ENCODE measurements around the gene CALY.

DNA sequence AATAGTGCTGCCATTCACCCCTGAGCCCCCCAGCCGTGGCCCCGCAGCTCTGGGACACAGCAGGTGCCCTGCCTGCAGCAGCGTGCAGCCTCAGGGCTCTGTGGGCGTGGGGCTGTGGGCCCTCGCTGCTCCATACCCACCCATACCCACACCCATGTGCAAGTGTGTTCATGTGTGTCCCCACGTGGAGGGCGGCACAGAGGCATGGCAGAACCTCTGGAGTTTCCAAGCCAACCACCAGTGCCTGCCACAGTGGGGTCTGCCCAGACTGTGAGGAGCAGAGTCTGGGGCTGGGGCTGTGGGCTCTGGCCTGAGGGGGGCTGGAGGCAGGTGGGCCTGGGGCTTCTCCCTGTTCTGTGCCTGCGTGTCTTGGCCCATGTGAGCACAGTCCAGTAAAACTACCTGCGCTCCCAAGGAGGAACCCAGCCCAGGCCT, 12.9 kb upstream of the CALY start:
- TF ChIP-seq, protein P1, sequence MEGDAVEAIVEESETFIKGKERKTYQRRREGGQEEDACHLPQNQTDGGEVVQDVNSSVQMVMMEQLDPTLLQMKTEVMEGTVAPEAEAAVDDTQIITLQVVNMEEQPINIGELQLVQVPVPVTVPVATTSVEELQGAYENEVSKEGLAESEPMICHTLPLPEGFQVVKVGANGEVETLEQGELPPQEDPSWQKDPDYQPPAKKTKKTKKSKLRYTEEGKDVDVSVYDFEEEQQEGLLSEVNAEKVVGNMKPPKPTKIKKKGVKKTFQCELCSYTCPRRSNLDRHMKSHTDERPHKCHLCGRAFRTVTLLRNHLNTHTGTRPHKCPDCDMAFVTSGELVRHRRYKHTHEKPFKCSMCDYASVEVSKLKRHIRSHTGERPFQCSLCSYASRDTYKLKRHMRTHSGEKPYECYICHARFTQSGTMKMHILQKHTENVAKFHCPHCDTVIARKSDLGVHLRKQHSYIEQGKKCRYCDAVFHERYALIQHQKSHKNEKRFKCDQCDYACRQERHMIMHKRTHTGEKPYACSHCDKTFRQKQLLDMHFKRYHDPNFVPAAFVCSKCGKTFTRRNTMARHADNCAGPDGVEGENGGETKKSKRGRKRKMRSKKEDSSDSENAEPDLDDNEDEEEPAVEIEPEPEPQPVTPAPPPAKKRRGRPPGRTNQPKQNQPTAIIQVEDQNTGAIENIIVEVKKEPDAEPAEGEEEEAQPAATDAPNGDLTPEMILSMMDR (IDR thresholded peaks at IDR 0.05), result no peak
- TF ChIP-seq POLR2AphosphoS5 (IDR thresholded peaks at IDR 0.05; ENCODE audit: low read depth, low read length), result no peak
- no peak for TF ChIP-seq RCOR1 (IDR thresholded peaks at IDR 0.05; ENCODE audit: low read length)
- no peak for TF ChIP-seq EP300 (IDR thresholded peaks at IDR 0.05; ENCODE audit: borderline replicate concordance in 1 of 2, low read depth in 1 of 2, low read length in 1 of 2)
- TF ChIP-seq GABPA (IDR thresholded peaks at IDR 0.05; ENCODE audit: low read depth), result no peak
- no peak for TF ChIP-seq RXRA (IDR thresholded peaks at IDR 0.05; ENCODE audit: borderline replicate concordance, low read depth)
- no peak for TF ChIP-seq SIN3A (IDR thresholded peaks at IDR 0.05; ENCODE audit: borderline replicate concordance, low read depth, low read length)
- no peak for TF ChIP-seq NRF1 (IDR thresholded peaks at IDR 0.05; ENCODE audit: low read depth, low read length)
- TF ChIP-seq, protein P2, sequence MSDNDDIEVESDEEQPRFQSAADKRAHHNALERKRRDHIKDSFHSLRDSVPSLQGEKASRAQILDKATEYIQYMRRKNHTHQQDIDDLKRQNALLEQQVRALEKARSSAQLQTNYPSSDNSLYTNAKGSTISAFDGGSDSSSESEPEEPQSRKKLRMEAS (IDR thresholded peaks at IDR 0.05; ENCODE audit: low read depth), result no peak
- no peak for TF ChIP-seq MXI1 (IDR thresholded peaks at IDR 0.05; ENCODE audit: low read depth, low read length)
- TF ChIP-seq, protein P3, sequence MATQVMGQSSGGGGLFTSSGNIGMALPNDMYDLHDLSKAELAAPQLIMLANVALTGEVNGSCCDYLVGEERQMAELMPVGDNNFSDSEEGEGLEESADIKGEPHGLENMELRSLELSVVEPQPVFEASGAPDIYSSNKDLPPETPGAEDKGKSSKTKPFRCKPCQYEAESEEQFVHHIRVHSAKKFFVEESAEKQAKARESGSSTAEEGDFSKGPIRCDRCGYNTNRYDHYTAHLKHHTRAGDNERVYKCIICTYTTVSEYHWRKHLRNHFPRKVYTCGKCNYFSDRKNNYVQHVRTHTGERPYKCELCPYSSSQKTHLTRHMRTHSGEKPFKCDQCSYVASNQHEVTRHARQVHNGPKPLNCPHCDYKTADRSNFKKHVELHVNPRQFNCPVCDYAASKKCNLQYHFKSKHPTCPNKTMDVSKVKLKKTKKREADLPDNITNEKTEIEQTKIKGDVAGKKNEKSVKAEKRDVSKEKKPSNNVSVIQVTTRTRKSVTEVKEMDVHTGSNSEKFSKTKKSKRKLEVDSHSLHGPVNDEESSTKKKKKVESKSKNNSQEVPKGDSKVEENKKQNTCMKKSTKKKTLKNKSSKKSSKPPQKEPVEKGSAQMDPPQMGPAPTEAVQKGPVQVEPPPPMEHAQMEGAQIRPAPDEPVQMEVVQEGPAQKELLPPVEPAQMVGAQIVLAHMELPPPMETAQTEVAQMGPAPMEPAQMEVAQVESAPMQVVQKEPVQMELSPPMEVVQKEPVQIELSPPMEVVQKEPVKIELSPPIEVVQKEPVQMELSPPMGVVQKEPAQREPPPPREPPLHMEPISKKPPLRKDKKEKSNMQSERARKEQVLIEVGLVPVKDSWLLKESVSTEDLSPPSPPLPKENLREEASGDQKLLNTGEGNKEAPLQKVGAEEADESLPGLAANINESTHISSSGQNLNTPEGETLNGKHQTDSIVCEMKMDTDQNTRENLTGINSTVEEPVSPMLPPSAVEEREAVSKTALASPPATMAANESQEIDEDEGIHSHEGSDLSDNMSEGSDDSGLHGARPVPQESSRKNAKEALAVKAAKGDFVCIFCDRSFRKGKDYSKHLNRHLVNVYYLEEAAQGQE (IDR thresholded peaks at IDR 0.05; ENCODE audit: low read depth, low read length), result no peak
- no peak for TF ChIP-seq CHD2 (IDR thresholded peaks at IDR 0.05; ENCODE audit: low read length, partially characterized antibody)
- TF ChIP-seq GATA2 (CRISPR knock-in tag; IDR thresholded peaks at IDR 0.05), result no peak

Measured in SK-N-SH (cell line).